Measurements from ENCODE around the gene KLHL25.

DNA sequence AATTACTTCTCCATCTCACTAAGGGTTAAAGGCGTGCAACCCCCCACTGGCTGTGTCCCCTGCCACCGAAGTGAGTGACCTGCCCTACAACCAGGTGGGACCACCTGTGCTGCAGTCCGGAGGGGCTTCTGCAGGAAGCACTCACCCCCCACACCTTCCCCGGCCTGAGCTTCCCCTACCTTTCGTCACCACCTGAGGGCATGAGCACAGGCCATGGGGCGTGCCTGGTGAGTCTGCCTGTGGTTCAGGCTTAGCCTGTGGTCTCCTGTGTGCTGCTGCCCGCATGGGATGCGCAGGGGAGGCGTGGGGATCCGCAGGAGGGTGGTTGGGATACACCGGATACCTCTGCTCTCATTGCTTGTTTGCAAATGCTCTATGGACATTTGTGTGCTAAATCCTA is 46.0 kb downstream of the KLHL25 start:
- TF ChIP-seq EZH2 (IDR thresholded peaks at IDR 0.05; ENCODE audit: insufficient read depth, poor library complexity, severe bottlenecking) (no peak), EZH2phosphoT487 (IDR thresholded peaks at IDR 0.05; ENCODE audit: insufficient read depth, low read depth) (no peak)
